Lung (tissue), 16 donors: ENCODE results near the gene MUC5AC. TPM values are rescaled to one million over a fixed set of nuclear protein-coding genes. Genes with fewer than 3 reads are reported as not detected.

Experiments used
- ATAC-seq: fragments of 200-7000 bp; cut with Tn5 transposase; one replicate; pipeline ENCODE4 v1.9.1; 2020; ENCODE audit warnings: moderate number of reproducible peaks; ENCODE audit not compliant: insufficient read depth, low FRiP score
- DNase-seq, 3 donors: peaks; one replicate each; pipeline ENCODE4 v3.0.0-alpha.2; 2013 to 2017
- H3K27ac ChIP-seq, 2 donors: one replicate each; pipeline ENCODE4 v1.5.1; 2013; ENCODE audit warnings: mild to moderate bottlenecking in 2 of 2, moderate library complexity in 2 of 2, control low read depth in 1 of 2, inconsistent platforms in 1 of 2, low read depth in 1 of 2, low read length in 1 of 2
- H3K27me3 ChIP-seq, 3 donors: one replicate each; pipeline ENCODE4 v1.5.1; 2013; ENCODE audit warnings: low read length in 2 of 3; ENCODE audit not compliant: control insufficient read depth in 3 of 3, insufficient read depth in 3 of 3
- H3K36me3 ChIP-seq, 4 donors: one replicate each; pipeline ENCODE4 v1.5.1; 2013; ENCODE audit warnings: low read length in 4 of 4, mild to moderate bottlenecking in 1 of 4, moderate library complexity in 1 of 4; ENCODE audit not compliant: control insufficient read depth in 4 of 4, insufficient read depth in 4 of 4
- H3K4me1 ChIP-seq, 5 donors: one replicate each; pipeline ENCODE4 v1.5.1; 2013; ENCODE audit warnings: low read length in 5 of 5, mild to moderate bottlenecking in 2 of 5, moderate library complexity in 1 of 5; ENCODE audit not compliant: control insufficient read depth in 5 of 5, insufficient read depth in 5 of 5
- H3K4me3 ChIP-seq: one replicate; pipeline ENCODE4 v1.5.1; 2013; ENCODE audit warnings: mild to moderate bottlenecking, control low read depth, moderate library complexity
- H3K9ac ChIP-seq, 2 donors: one replicate each; pipeline ENCODE4 v1.5.1; 2013; ENCODE audit warnings: low read length in 2 of 2, control low read depth in 1 of 2; ENCODE audit not compliant: insufficient read depth in 1 of 2
- H3K9me3 ChIP-seq, 4 donors: one replicate each; pipeline ENCODE4 v1.5.1; 2013; ENCODE audit warnings: low read length in 3 of 4, mild to moderate bottlenecking in 1 of 4, moderate library complexity in 1 of 4; ENCODE audit not compliant: control insufficient read depth in 4 of 4, insufficient read depth in 3 of 4
- CTCF ChIP-seq: IDR thresholded peaks from 2 replicates; pipeline ENCODE4 v1.5.1; 2012; ENCODE audit warnings: mild to moderate bottlenecking; ENCODE audit errors: control extremely low read depth, extremely low read depth
- WGBS, 2 donors: extraction: QIAGEN DNeasy Blood & Tissue Kit; methylation state at CpG; one replicate each; pipeline ENCODE4 v1.1.7; 2013; 5-methylcytosine and 5-hydroxymethylcytosine counted together
- long read RNA-seq, 5 donors: transcript quantifications; one replicate each; lab custom pipeline, GENCODE V29; 2026
- polyA plus RNA-seq, 2 donors: library from polyadenylated mRNA; stranded (reverse); fragments of 200-250 nt; gene quantifications; one replicate each; pipeline ENCODE4 v1.2.1, GENCODE V29; 2013
- total RNA-seq, 2 donors: library from RNA; depleted of rRNA in 1 of 2; stranded (reverse); fragments of >200 nt in 1 of 2; gene quantifications; one replicate each; pipeline ENCODE4 v1.2.1, GENCODE V29; 2014 to 2021
- donor health status: control.
- donor health status: control.
- donor health status: Bipolar disorder and iron deficiency.
- donor health status: healthy.
- donor health status: DM: yes; HTN: yes; CAD: no.

Gene MUC5AC
- under 1 TPM; 0.46 to 0.77 TPM for total RNA-seq
- polyA plus RNA-seq = 1 to 10 TPM; 1.2 to 1.3 TPM
- long read RNA-seq, donor 1 = 0 reads
- long read RNA-seq, donor 2 = 0 reads
- long read RNA-seq, donor 3 = 0 reads
- long read RNA-seq, donor 4 = 0 reads
- long read RNA-seq, donor 5 = 0 reads

GRCh38 chr11:1157645-1158591 is at the start of gene MUC5AC:
MUC5AC (plus strand) TSS chr11:1157953; CDS start chr11:1158000, 47 bp downstream.
- WGBS, 2 donors = 78 to 83% methylated on average over 32 of the region's 32 CpGs
- no peak for ATAC-seq
- no peak for DNase-seq
- Histone ChIP-seq H3K4me1 (no peaks in the 10 kb centered on the region), H3K9me3 (peaks cover 0 to 1% (median 0%) of the 10 kb centered on the region in 4 donors), H3K27me3 (no peaks in the 10 kb centered on the region), H3K27ac (no peak within 1 kb of the TSS), H3K4me3 (no peak within 1 kb of the TSS), H3K36me3 (no peaks in the 10 kb centered on the region), H3K9ac (no peak within 1 kb of the TSS)
- no peak for TF ChIP-seq CTCF

GRCh38 chr11:1108246-1108900 is 49.4 kb upstream of the MUC5AC start:
- no peaks in the 10 kb centered on the region for H3K4me1 ChIP-seq
- H3K4me3 ChIP-seq = no peak overlapping the region
- H3K9me3 ChIP-seq = peaks cover 0 to 6% (median 0%) of the 10 kb centered on the region in 4 donors
- H3K9ac ChIP-seq = no peak overlapping the region
- H3K36me3 ChIP-seq = no peaks in the 10 kb centered on the region
- ATAC-seq (no peak), DNase-seq (no peak)
- WGBS, 2 donors = 75 to 85% methylated on average over 29 of the region's 29 CpGs
- no peaks in the 10 kb centered on the region for H3K27me3 ChIP-seq
- H3K27ac ChIP-seq = no peak overlapping the region
- TF ChIP-seq CTCF = no peak

GRCh38 chr11:1109101-1109917 is 48.4 kb upstream of the MUC5AC start:
- H3K4me3 ChIP-seq = no peak overlapping the region
- no peaks in the 10 kb centered on the region for H3K27me3 ChIP-seq
- DNase-seq (no peak), ATAC-seq (no peak)
- no peak for TF ChIP-seq CTCF
- no peaks in the 10 kb centered on the region for H3K4me1 ChIP-seq
- H3K9ac ChIP-seq = no peak overlapping the region
- H3K9me3 ChIP-seq = peaks cover 0 to 6% (median 0%) of the 10 kb centered on the region in 4 donors
- no peak overlapping the region for H3K27ac ChIP-seq
- WGBS, 2 donors = 79 to 89% methylated on average over 27 to 28 of the region's 28 CpGs
- H3K36me3 ChIP-seq = no peaks in the 10 kb centered on the region
